Measurements from ENCODE around the gene ANKRD40. TPM values are rescaled to one million over a fixed set of nuclear protein-coding genes. Genes with fewer than 3 reads are reported as not detected.

ANKRD40 gene
- total and polyA plus RNA-seq, 8 donors: 10.3 to 23.5 (median 15.5) TPM

- Histone ChIP-seq H3K9me3 (no peaks in the 10 kb centered on the region), H3K27me3 (no peaks in the 10 kb centered on the region), H3K36me3 (peaks cover 0 to 4% (median 3%) of the 10 kb centered on the region in 3 donors), H3K27ac (no peak overlapping the region), H3K4me1 (peaks cover 10 to 14% (median 11%) of the 10 kb centered on the region in 3 donors), H3K4me3 (no peak overlapping the region)
- intact Hi-C loops (cut with DNase I): no loop called here
- DNase-seq: peak in 4 of 6 donors; percentile 45 to 88 (median 62)
- no peak for TF ChIP-seq CTCF (IDR thresholded peaks at IDR 0.05)
- peak; percentile 29 to 76 (median 40) for ATAC-seq
- 86 to 90% methylated on average over 20 of the region's 20 CpGs for WGBS, 2 donors
- no peak for FAIRE-seq
Measured at GRCh38 chr17:50672831-50673551, 34.7 kb downstream of the ANKRD40 start.

- Histone ChIP-seq H3K9me3 (no peaks in the 10 kb centered on the region), H3K4me3 (no peak overlapping the region), H3K4me1 (peaks cover 10 to 14% (median 11%) of the 10 kb centered on the region in 3 donors), H3K36me3 (peaks cover 0 to 3% (median under 1%) of the 10 kb centered on the region in 3 donors), H3K27me3 (no peaks in the 10 kb centered on the region), H3K27ac (no peak overlapping the region)
- intact Hi-C loops (cut with DNase I): no loop called here
- ATAC-seq: no peak
- no peak for TF ChIP-seq CTCF (IDR thresholded peaks at IDR 0.05)
- DNase-seq: no peak
- WGBS, 2 donors: 94% methylated on average over 5 of the region's 5 CpGs
- FAIRE-seq: no peak
Measured at GRCh38 chr17:50672071-50672470, 35.6 kb downstream of the ANKRD40 start.

- H3K4me1 ChIP-seq: peaks cover 0 to 5% (median 0%) of the 10 kb centered on the region in 3 donors
- no peaks in the 10 kb centered on the region for H3K27me3 ChIP-seq
- intact Hi-C loops (cut with DNase I): no loop called here
- no peak for TF ChIP-seq CTCF (IDR thresholded peaks at IDR 0.05)
- H3K27ac ChIP-seq: no peak overlapping the region
- H3K9me3 ChIP-seq: no peaks in the 10 kb centered on the region
- FAIRE-seq (no peak), ATAC-seq (no peak), DNase-seq (peak in 1 of 6 donors; percentile 16)
- no peaks in the 10 kb centered on the region for H3K36me3 ChIP-seq
- no peak overlapping the region for H3K4me3 ChIP-seq
- 77 to 82% methylated on average over 9 of the region's 9 CpGs for WGBS, 2 donors
Measured at GRCh38 chr17:50668838-50669581, 38.7 kb downstream of the ANKRD40 start.

- intact Hi-C loops (cut with DNase I): no loop called here
Measured at GRCh38 chr17:50668025-50668837, 39.5 kb downstream of the ANKRD40 start.

More at GRCh38 chr17:50668025-50668837, 39.5 kb downstream of the ANKRD40 start:
- no peaks in the 10 kb centered on the region for H3K27me3 ChIP-seq
- no peak overlapping the region for H3K27ac ChIP-seq
- no peak for TF ChIP-seq CTCF (IDR thresholded peaks at IDR 0.05)
- ATAC-seq: peak in 1 of 4 donors; percentile 9
- no peaks in the 10 kb centered on the region for H3K9me3 ChIP-seq
- peaks cover 0 to 5% (median 0%) of the 10 kb centered on the region in 3 donors for H3K4me1 ChIP-seq
- no peaks in the 10 kb centered on the region for H3K36me3 ChIP-seq
- FAIRE-seq: no peak
- no peak overlapping the region for H3K4me3 ChIP-seq
- DNase-seq: peak in 2 of 6 donors; percentile 14 to 27
- WGBS, 2 donors: 61 to 67% methylated on average over 8 of the region's 8 CpGs

Data from pancreas (tissue), 10 donors.